NCI-H748 (cell line): Measurements from ENCODE around the gene NT5DC3.

Experiments used
- DNase-seq: peaks from one replicate; lab custom pipeline; 2025; ENCODE audit not compliant: unreplicated experiment; lab: John Stamatoyannopoulos, UW

The NT5DC3 gene

GRCh38 chr12:103833095-103833775, 7.8 kb downstream of the NT5DC3 start:
- no peak for DNase-seq

- no peak for DNase-seq
Measured at GRCh38 chr12:103832048-103832997, 8.7 kb downstream of the NT5DC3 start.

- no peak for DNase-seq
Measured at GRCh38 chr12:103830730-103831320, 10.2 kb downstream of the NT5DC3 start.

GRCh38 chr12:103830025-103830725, 10.9 kb downstream of the NT5DC3 start:
- no peak for DNase-seq

GRCh38 chr12:103829092-103829491, 11.9 kb downstream of the NT5DC3 start:
- DNase-seq = no peak

GRCh38 chr12:103827911-103828391, 13.1 kb downstream of the NT5DC3 start:
- no peak for DNase-seq

- no peak for DNase-seq
Measured at GRCh38 chr12:103824845-103825244, 16.2 kb downstream of the NT5DC3 start.

- DNase-seq = no peak
Measured at GRCh38 chr12:103824290-103824689, 16.7 kb downstream of the NT5DC3 start.

- no peak for DNase-seq
Measured at GRCh38 chr12:103823871-103824270, 17.2 kb downstream of the NT5DC3 start.

- DNase-seq = no peak
Measured at GRCh38 chr12:103821773-103822172, 19.3 kb downstream of the NT5DC3 start.

- no peak for DNase-seq
Measured at GRCh38 chr12:103820881-103821489, 20.0 kb downstream of the NT5DC3 start.

GRCh38 chr12:103820361-103820760, 20.7 kb downstream of the NT5DC3 start:
- DNase-seq = no peak

GRCh38 chr12:103819892-103820291, 21.1 kb downstream of the NT5DC3 start:
- DNase-seq = no peak

- no peak for DNase-seq
Measured at GRCh38 chr12:103819312-103819711, 21.7 kb downstream of the NT5DC3 start.

GRCh38 chr12:103817791-103818190, 23.2 kb downstream of the NT5DC3 start:
- DNase-seq = no peak

GRCh38 chr12:103816663-103817062, 24.4 kb downstream of the NT5DC3 start:
- DNase-seq = no peak

- DNase-seq = no peak
Measured at GRCh38 chr12:103814436-103814835, 26.6 kb downstream of the NT5DC3 start.

GRCh38 chr12:103813949-103814348, 27.1 kb downstream of the NT5DC3 start:
- DNase-seq = no peak

- no peak for DNase-seq
Measured at GRCh38 chr12:103813426-103813825, 27.6 kb downstream of the NT5DC3 start.

GRCh38 chr12:103812789-103813188, 28.2 kb downstream of the NT5DC3 start:
- no peak for DNase-seq

GRCh38 chr12:103811791-103812190, 29.2 kb downstream of the NT5DC3 start:
- no peak for DNase-seq
